ENCODE measurements around the gene TRIO. TPM values are rescaled to one million over a fixed set of nuclear protein-coding genes. Genes with fewer than 3 reads are reported as not detected.
A peak's percentile ranks its signal among the peaks of the same experiment; 100 is the strongest.

Gene TRIO
- polyA plus RNA-seq, 3 donors: 1.7 to 45.8 (median 2.1) TPM

DNA sequence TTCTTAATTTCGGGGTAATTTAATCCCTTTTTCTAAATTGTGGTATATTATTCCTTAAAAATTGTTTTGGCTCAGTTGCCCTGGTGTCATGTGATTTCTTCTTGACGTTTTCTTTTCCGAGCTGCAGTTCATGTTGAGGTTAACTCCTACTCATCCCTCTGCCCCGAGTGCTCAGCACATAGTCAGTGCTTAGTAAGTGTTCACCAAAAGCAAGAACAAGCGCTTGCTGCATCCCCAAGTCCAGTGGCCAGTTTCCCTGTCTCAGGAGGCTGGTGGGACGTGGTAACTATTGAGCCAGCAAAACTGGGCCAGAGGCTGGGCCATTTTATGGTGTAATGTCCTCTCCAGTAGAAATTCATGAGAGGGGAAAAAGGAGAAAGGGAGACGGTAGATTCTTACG lies 23.3 kb downstream of the TRIO start:
- intact Hi-C loops (cut with micrococcal nuclease): loop anchor here in 1 of 2 donors (5.0 kb wide), 1 partner anchor 36 kb away; no protein-coding TSS in a partner anchor
- H3K36me3 Mint-ChIP-seq: peaks cover 2 to 6% of the 10 kb centered on the region in 2 donors

GRCh38 chr5:14167211-14167845 lies 24.2 kb downstream of the TRIO start:
- intact Hi-C loops (cut with micrococcal nuclease): loop anchor here in 1 of 2 donors (5.0 kb wide), 1 partner anchor 35 kb away; no protein-coding TSS in a partner anchor
- H3K4me2 ChIP-seq (replicated peaks; ENCODE audit: extremely low read depth, low read length, poor library complexity, severe bottlenecking): no peak overlapping the region
- peaks cover 4 to 10% of the 10 kb centered on the region in 2 donors for H3K9me3 ChIP-seq (replicated peaks in 1 of 2; ENCODE audit: control insufficient read depth in 1 of 2, insufficient read depth in 1 of 2, low read length in 2 of 2)
- no CpG with 5 or more reads among the region's 5 CpGs for WGBS (ENCODE audit: insufficient coverage)
- no peaks in the 10 kb centered on the region for H3K27me3 ChIP-seq (ENCODE audit: control insufficient read depth in 2 of 2, insufficient read depth in 2 of 2, low read length in 2 of 2)
- Mint-ChIP-seq H3K27me3 (ENCODE audit: low read depth in 3 of 3) (no peaks in the 10 kb centered on the region), H3K36me3 (peaks cover 2 to 6% of the 10 kb centered on the region in 2 donors), H3K27ac (peak overlapping the region in 6 of 7 donors; percentile 13 to 79 (median 47)), H3K9me3 (peaks cover 3 to 11% (median 8%) of the 10 kb centered on the region in 7 donors), H3K4me1 (peaks cover 64% of the 10 kb centered on the region), H3K4me3 (no peak overlapping the region)
- peak in 2 of 3 donors; percentile 27 to 48 for DNase-seq
- TF ChIP-seq CTCF (IDR thresholded peaks at IDR 0.05): no peak
- peaks cover 46 to 56% of the 10 kb centered on the region in 2 donors for H3K4me1 ChIP-seq (ENCODE audit: control insufficient read depth in 1 of 2, insufficient read depth in 2 of 2, low read length in 2 of 2)
- peaks cover 72% of the 10 kb centered on the region for H4K20me1 ChIP-seq (ENCODE audit: insufficient read depth, low read length)
- peaks cover 98% of the 10 kb centered on the region for H3K79me2 ChIP-seq (ENCODE audit: insufficient read depth, low read length)
- H3K36me3 ChIP-seq (replicated peaks in 1 of 2; ENCODE audit: control insufficient read depth in 1 of 2, insufficient read depth in 2 of 2, low read length in 2 of 2): no peaks in the 10 kb centered on the region
- no peak overlapping the region for H3K4me3 ChIP-seq (replicated peaks in 1 of 3; ENCODE audit: low read depth in 2 of 3, low read length in 3 of 3)
- no peak overlapping the region for H2AFZ ChIP-seq (ENCODE audit: insufficient read depth, low read depth, low read length, poor library complexity, severe bottlenecking)
- no peak overlapping the region for H3K9ac ChIP-seq (ENCODE audit: insufficient read depth, low read length, poor library complexity, severe bottlenecking)
- H3K27ac ChIP-seq (ENCODE audit: low read depth in 1 of 2, low read length in 2 of 2): peak overlapping the region in 1 of 2 donors; percentile 74

More for the DNA sequence above, 23.3 kb downstream of the TRIO start:
- Histone ChIP-seq H3K4me2 (replicated peaks; ENCODE audit: extremely low read depth, low read length, poor library complexity, severe bottlenecking) (no peak overlapping the region), H3K36me3 (replicated peaks in 1 of 2; ENCODE audit: control insufficient read depth in 1 of 2, insufficient read depth in 2 of 2, low read length in 2 of 2) (no peaks in the 10 kb centered on the region), H4K20me1 (ENCODE audit: insufficient read depth, low read length) (peaks cover 73% of the 10 kb centered on the region), H3K9ac (ENCODE audit: insufficient read depth, low read length, poor library complexity, severe bottlenecking) (no peak overlapping the region), H3K79me2 (ENCODE audit: insufficient read depth, low read length) (peaks cover 99% of the 10 kb centered on the region), H3K27ac (ENCODE audit: low read depth in 1 of 2, low read length in 2 of 2) (no peak overlapping the region), H3K4me3 (replicated peaks in 1 of 3; ENCODE audit: low read depth in 2 of 3, low read length in 3 of 3) (no peak overlapping the region), H3K27me3 (ENCODE audit: control insufficient read depth in 2 of 2, insufficient read depth in 2 of 2, low read length in 2 of 2) (no peaks in the 10 kb centered on the region), H2AFZ (ENCODE audit: insufficient read depth, low read depth, low read length, poor library complexity, severe bottlenecking) (no peak overlapping the region), H3K4me1 (ENCODE audit: control insufficient read depth in 1 of 2, insufficient read depth in 2 of 2, low read length in 2 of 2) (peaks cover 37 to 47% of the 10 kb centered on the region in 2 donors), H3K9me3 (replicated peaks in 1 of 2; ENCODE audit: control insufficient read depth in 1 of 2, insufficient read depth in 1 of 2, low read length in 2 of 2) (peaks cover 4 to 10% of the 10 kb centered on the region in 2 donors)
- H3K4me3 Mint-ChIP-seq: no peak overlapping the region
- no peak for DNase-seq
- H3K4me1 Mint-ChIP-seq: peaks cover 55% of the 10 kb centered on the region
- peaks cover 3 to 11% (median 8%) of the 10 kb centered on the region in 7 donors for H3K9me3 Mint-ChIP-seq
- H3K27me3 Mint-ChIP-seq (ENCODE audit: low read depth in 3 of 3): no peaks in the 10 kb centered on the region
- no peak for TF ChIP-seq CTCF (IDR thresholded peaks at IDR 0.05)
- WGBS (ENCODE audit: insufficient coverage): 93% methylated on average over 5 of the region's 8 CpGs
- H3K27ac Mint-ChIP-seq: peak overlapping the region in 3 of 7 donors; percentile 8 to 46 (median 44)

Data from CD14-positive monocyte (primary cell).